K562 (cell line): ENCODE measurements around the gene EFNB3. TPM values are rescaled to one million over a fixed set of nuclear protein-coding genes. Genes with fewer than 3 reads are reported as not detected.

ENCODE experiments used
- ARID1B ChIP-seq: fragments of 450-650 bp; IDR thresholded peaks from 2 replicates; pipeline ENCODE4 v1.6.1; 2016; ENCODE audit warnings: antibody characterized with exemption, mild to moderate bottlenecking, inconsistent platforms
- BRF2 ChIP-seq: IDR thresholded peaks from 3 replicates; pipeline ENCODE4 v1.6.1; 2011; ENCODE audit warnings: borderline replicate concordance, mild to moderate bottlenecking; ENCODE audit not compliant: insufficient read length, insufficient read depth
- CLOCK ChIP-seq: fragments of 250-450 bp; sonication (Bioruptor Pico); IDR thresholded peaks from 2 replicates; pipeline ENCODE4 v1.4.0; 2020; ENCODE audit warnings: mild to moderate bottlenecking, moderate library complexity, borderline replicate concordance
- E2F1 ChIP-seq: sonication (generic); formaldehyde crosslinking; IDR thresholded peaks from 2 replicates; pipeline ENCODE4 v1.8.1; 2023; ENCODE audit warnings: mild to moderate bottlenecking, missing genetic modification reagents, moderate library complexity
- ELF2 ChIP-seq: fragments of 250-450 bp; sonication (Bioruptor Pico); IDR thresholded peaks from 2 replicates; pipeline ENCODE4 v1.5.0; 2021; ENCODE audit warnings: mild to moderate bottlenecking
- EP300 ChIP-seq: IDR thresholded peaks from 2 replicates; pipeline ENCODE4 v1.6.1; 2012; ENCODE audit warnings: low read length, improper control_type of control experiment
- MCM7 ChIP-seq, 2 experiments: fragments of 450-650 bp; IDR thresholded peaks; 2 replicates each; pipeline ENCODE4 v1.6.1; 2016 to 2018
- MXD1 ChIP-seq: fragments of 250-450 bp; sonication (Bioruptor Pico); IDR thresholded peaks from 2 replicates; pipeline ENCODE4 v1.8.0; 2021; ENCODE audit warnings: borderline replicate concordance, mild to moderate bottlenecking, moderate library complexity; ENCODE audit not compliant: poor library complexity, severe bottlenecking
- PHF20 ChIP-seq: fragments of 450-650 bp; IDR thresholded peaks from 2 replicates; pipeline ENCODE4 v1.6.1; 2018; ENCODE audit not compliant: partially characterized antibody
- RBM34 ChIP-seq: fragments of 200-400 bp; formaldehyde crosslinking; IDR thresholded peaks from 2 replicates; pipeline ENCODE4 v1.6.1; 2018; ENCODE audit warnings: low read length, borderline replicate concordance; ENCODE audit not compliant: insufficient read depth
- TFAM ChIP-seq: fragments of 250-450 bp; sonication (Bioruptor Pico); conservative IDR thresholded peaks from 2 replicates; pipeline ENCODE4 v1.5.0; 2021; ENCODE audit warnings: mild to moderate bottlenecking, moderate library complexity
- ZBTB49 ChIP-seq: sonication (generic); formaldehyde crosslinking; IDR thresholded peaks from 2 replicates; pipeline ENCODE4 v1.8.0; 2022; ENCODE audit warnings: missing genetic modification reagents, mild to moderate bottlenecking, borderline replicate concordance
- ZNF184 ChIP-seq: sonication (generic); formaldehyde crosslinking; IDR thresholded peaks from 2 replicates; pipeline ENCODE4 v1.5.0; 2020; ENCODE audit warnings: missing genetic modification reagents
- ZNF436 ChIP-seq: fragments of 250-450, 450-650 bp; sonication (Bioruptor Pico); formaldehyde crosslinking; IDR thresholded peaks from 2 replicates; pipeline ENCODE4 v1.7.0; 2020; ENCODE audit warnings: mild to moderate bottlenecking
- ZNF668 ChIP-seq: fragments of 250-450 bp; sonication (Bioruptor Pico); IDR thresholded peaks from 2 replicates; pipeline ENCODE4 v1.8.0; 2022; ENCODE audit warnings: mild to moderate bottlenecking, inconsistent platforms
- polyA plus RNA-seq, 8 experiments: library from polyadenylated mRNA; depleted of rRNA in 4 of 8; stranded (reverse) in 5 of 8; unstranded in 3 of 8; fragments of >200 nt; fragmentation: Nextera tagmentation in 2 of 8; fragmentation: Illumina TruSeq in 1 of 8; extraction: Ambion mirVana in 2 of 8; extraction: Trizol in 1 of 8; gene quantifications; 2 replicates each; pipeline versions ENCODE4 v1.2.1 to v1.2.3, GENCODE V29; 2011 to 2014; ENCODE audit warnings: inconsistent platforms in 1 of 8, missing spikeins in 1 of 8
- total RNA-seq, 7 experiments: library from RNA; depleted of rRNA in 6 of 7; stranded (reverse); fragments of >200 nt in 6 of 7; fragmentation: Illumina TruSeq in 2 of 7; extraction: Trizol in 2 of 7; gene quantifications; 2 replicates each; pipeline versions ENCODE4 v1.2.1 to v1.2.3, GENCODE V29; 2011 to 2021; ENCODE audit warnings: low replicate concordance in 1 of 7

EFNB3 gene
- total and polyA plus RNA-seq, 9 of the 15 experiments (the other 6 are each of a cell fraction or from before 2014, with no cell fraction given) = not detected

- TF ChIP-seq ZBTB49 (CRISPR knock-in tag) = no peak
- TF ChIP-seq RBM34 = no peak
- TF ChIP-seq ZNF184 (CRISPR knock-in tag) = no peak
- no peak for TF ChIP-seq MXD1 (CRISPR knock-in tag)
- TF ChIP-seq MCM7 (IDR thresholded peaks at IDR 0.05) = no peak
- no peak for TF ChIP-seq E2F1
- TF ChIP-seq ZNF436 (CRISPR knock-in tag) = no peak
- TF ChIP-seq ARID1B = no peak
- TF ChIP-seq ZNF668 (CRISPR knock-in tag) = no peak
- no peak for TF ChIP-seq EP300
- TF ChIP-seq TFAM = no peak
- no peak for TF ChIP-seq BRF2
- no peak for TF ChIP-seq PHF20
- no peak for TF ChIP-seq ELF2 (CRISPR knock-in tag)
- TF ChIP-seq CLOCK (CRISPR knock-in tag) = no peak
Measured at GRCh38 chr17:7716901-7717755, 12.1 kb downstream of the EFNB3 start, which contains the start of gene DNAH2 (continued).
